ENCODE data around the gene PGM2.

The PGM2 gene

DNA sequence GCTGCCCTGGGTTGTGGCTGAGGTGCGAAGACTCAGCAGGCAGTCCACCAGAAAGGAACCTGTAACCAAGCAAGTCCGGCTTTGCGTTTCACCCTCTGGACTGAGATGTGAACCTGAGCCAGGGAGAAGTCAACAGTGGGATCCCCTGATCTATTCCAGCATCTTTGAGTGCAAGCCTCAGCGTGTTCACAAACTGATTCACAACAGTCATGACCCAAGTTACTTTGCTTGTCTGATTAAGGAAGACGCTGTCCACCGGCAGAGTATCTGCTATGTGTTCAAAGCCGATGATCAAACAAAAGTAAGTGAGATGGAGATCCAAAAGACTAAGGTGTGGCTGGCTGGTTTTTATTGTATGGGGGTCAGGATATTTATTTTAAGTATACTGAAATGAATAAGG lies 75.7 kb downstream of the PGM2 start:
- no peak for DNase-seq (ENCODE audit: low read depth, low spot score)

DNA sequence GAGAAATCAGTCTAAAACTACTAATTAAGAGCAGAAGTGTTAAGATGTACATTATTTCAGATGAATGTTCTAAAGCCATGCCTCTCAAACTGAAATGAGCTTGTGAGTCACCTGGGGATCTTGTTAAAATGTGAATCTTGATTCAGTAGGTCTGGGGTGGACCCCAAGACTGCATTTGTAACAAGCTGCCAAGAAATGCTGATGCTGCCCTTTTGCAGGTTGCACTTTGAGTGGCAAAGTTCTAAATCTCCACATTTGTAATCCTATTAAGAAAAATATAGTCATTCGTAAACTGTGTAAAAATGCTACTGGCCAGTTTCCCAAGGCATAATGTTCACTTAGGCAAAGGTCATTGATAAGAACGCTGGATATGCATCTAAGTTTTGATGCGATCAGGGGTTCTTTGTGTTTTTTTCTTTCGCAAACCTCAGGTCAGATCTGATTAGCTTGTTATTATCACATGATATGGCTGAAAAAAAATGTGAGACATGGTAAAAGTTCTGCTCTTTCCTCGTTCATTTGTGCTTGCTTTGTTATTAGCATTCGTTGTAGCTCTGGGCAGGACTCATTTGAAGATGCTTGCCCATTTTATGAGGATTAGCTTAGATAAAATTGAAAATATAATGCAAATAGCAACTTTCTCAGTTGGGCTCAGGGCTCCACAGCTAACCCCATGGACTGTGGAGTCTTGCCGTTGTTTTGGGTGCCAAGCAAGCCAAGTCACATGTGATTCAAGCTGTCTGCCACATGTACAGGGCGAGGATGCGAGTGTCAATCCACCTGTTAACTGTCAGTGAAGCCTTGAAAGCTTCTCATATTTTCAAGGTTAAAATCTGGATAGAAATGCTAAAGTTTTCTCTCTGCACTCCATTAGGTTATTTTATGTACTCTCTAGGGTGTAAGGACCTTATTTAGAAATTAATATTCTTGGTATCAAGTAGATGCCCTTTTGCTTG lies 76.5 kb downstream of the PGM2 start:
- no peak for DNase-seq (ENCODE audit: low read depth, low spot score)

DNA sequence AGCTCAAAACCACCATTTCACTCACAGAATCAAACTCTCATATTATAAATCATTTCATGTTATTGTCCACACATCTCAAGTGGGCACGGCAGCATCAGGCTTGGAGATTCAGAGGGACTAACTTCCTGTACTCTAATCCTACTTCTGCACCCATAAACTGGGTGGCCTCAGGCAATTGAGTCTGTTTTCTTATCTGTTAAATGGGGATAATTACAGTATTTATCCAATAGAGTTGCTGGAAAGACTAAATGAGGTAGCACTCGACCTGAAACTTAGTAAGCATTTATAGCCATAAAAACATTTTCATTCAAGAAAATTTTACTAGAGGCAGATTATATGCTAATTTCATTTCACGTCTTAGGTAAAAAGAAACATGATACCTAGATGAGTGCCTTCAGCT lies 77.4 kb downstream of the PGM2 start:
- no peak for DNase-seq (ENCODE audit: low read depth, low spot score)

DNA sequence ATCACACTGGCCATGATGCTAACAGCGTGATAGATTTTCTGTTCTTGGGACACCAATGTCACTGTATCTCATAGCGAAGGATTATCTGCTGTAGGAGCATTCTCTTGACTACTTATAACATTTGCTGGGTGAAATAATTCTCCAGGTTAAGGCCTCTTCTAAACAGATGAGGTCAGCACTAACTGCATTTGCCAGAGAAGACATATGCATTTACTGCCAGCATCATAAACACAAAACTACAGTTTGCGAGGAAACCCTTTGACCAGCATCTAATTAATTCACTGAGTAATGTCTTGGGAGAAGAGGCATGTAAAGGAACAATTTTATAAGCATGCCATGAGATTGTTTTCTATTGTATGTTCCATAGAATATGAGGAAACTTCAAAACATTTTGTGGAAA lies 78.3 kb downstream of the PGM2 start:
- no peak for DNase-seq (ENCODE audit: low read depth, low spot score)

DNA sequence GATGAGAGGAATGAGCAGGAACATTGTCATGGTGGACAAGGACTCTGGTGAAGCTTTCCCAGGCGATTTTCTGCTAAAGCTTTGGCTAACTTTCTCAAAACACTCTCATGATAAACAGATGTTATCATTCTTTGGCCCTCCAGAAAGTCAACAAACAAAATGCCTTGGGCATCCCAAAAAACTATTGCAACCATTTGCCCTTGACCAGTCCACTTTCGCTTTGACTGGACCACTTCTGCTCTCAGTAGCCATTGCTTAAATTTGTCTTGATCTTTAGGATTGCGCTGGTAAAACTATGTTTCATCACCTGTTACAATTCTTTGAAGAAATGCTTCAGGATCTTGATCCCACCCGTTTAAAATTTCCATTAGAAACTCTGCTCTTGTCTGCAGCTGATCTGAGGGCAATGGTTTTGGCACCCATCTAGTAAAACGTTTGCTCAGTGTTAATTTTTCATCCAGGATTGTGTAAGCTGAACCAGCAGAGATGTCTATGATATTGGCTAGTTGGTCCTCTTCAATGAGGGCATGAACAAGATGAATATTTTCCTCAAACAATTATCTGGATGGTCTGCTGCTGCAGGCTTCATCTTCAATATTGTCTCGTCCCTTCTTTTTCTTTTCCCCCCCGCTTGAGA lies 79.2 kb downstream of the PGM2 start:
- no peak for DNase-seq (ENCODE audit: low read depth, low spot score)

DNA sequence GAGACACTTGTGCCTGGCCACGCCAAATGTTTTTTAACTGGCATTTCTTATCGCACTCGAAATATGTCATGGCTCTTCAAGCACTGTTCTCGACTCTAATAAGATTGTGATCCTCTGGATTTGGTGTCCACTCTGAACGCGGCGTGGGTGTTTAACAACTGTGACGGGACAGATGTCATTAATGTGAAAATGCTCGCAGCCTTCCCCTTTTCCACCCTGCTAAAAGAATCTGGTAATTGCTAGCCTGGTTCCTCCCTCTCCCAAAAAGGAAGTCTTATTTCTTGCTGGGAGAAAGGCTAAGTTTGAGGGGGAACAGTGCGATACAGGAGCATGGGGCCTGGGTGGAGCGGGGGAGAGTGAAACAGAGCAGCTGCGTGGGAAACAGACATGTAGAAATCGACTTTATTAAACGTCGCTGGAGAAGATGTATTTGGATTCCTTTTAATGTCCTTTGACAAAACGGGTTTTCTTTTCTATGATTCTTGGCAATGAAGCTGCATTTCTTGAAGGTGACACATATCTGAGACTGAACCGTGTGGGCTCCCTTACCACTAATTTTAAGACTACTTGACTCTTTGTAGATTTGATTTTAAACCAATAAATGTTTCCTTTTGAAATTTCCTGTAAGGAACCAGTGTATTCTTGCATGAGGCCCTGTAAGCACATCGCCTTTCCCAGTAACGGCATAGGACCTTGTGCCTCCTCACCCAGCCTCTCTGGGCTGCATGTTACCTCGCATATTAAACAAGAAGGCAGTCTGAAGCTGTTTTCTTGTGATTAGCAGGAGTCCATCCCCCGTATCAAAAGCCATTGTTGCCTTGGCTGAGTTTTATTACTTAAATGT lies 82.2 kb downstream of the PGM2 start:
- DNase-seq (ENCODE audit: low read depth, low spot score) = no peak

DNA sequence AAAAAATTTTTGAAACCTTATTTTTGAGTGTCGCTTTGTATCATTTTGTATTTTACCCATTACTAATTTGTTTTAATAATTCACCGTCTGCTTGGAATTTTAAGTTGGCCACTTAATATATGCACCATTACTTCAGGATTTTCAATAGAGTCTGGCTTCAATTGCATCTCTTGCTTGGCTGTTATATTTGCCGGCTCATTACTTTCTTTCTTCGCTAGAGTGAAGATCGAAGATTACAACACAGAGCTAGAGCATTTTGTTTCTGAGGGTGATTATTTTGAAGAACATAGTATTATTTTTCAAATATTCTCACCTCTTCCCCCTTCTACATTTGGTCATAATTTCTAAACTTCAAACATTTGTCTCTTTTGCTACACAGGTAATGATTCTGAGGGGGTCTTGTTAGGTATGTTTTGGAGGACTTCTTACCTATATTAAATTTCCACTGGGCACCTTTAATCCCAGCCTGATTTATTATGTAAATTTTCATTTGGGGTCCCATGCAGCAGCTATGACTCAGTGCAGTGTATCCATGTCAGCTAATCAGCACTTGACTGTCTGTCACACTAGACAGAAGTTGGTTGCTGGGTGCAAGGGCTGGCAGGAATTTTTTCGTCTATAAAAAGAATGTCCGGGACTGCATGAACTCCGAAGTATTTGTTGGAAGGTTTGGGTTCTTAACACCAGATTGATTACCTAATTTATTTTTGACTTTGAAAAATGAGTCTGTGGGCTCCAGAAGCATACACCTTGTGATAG lies 83.0 kb downstream of the PGM2 start:
- DNase-seq (ENCODE audit: low read depth, low spot score) = no peak

DNA sequence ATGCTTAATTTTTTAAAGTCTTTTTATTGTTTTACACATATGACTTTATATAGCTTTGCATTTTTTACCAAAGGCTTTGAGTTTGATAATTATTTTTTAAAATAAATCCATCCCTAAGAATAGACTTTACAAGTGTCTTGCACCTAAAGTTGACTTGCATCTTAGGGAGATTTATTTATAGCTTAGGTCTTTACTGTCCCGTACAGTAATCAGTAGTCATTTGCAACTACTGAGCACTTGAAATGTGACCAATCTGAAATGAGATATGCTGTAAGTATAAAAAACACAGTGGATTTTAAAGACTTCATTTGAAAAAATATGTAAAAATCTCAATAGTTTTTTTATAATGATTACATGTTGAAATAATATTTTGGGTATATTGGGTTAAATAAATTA lies 83.6 kb downstream of the PGM2 start:
- DNase-seq (ENCODE audit: low read depth, low spot score) = no peak
